Small intestine (tissue), 7 donors: Measurements from ENCODE around the gene IGSF3. TPM values are rescaled to one million over a fixed set of nuclear protein-coding genes. Genes with fewer than 3 reads are reported as not detected.
A peak's percentile ranks its signal among the peaks of the same experiment; 100 is the strongest.

Experiments used
- DNase-seq, 2 donors: peaks; one replicate each; pipeline versions ENCODE4 v3.0.0 to v3.0.0-alpha.2; 2013
- FAIRE-seq: peaks from 2 replicates; lab custom pipeline; 2012; peaks lifted over from hg19 to GRCh38; lab: Jason Lieb, UNC
- H3K27ac ChIP-seq, 3 donors: one replicate each; pipeline ENCODE4 v1.5.1; 2013; ENCODE audit warnings: low read length in 2 of 3, mild to moderate bottlenecking in 2 of 3, control low read depth in 1 of 3, inconsistent platforms in 1 of 3, low read depth in 1 of 3, moderate library complexity in 1 of 3
- H3K27me3 ChIP-seq, 3 donors: one replicate each; pipeline ENCODE4 v1.6.1; 2013; ENCODE audit warnings: low read length in 3 of 3, inconsistent platforms in 1 of 3; ENCODE audit not compliant: control insufficient read depth in 3 of 3, insufficient read depth in 3 of 3
- H3K36me3 ChIP-seq, 3 donors: one replicate each; pipeline ENCODE4 v1.6.1; 2013; ENCODE audit warnings: low read length in 3 of 3, inconsistent platforms in 1 of 3, low read depth in 1 of 3, mild to moderate bottlenecking in 1 of 3, moderate library complexity in 1 of 3; ENCODE audit not compliant: control insufficient read depth in 3 of 3, insufficient read depth in 2 of 3
- H3K4me1 ChIP-seq, 3 donors: one replicate each; pipeline ENCODE4 v1.6.1; 2013; ENCODE audit warnings: low read length in 2 of 3, inconsistent platforms in 1 of 3, low read depth in 1 of 3, mild to moderate bottlenecking in 1 of 3, moderate library complexity in 1 of 3; ENCODE audit not compliant: control insufficient read depth in 3 of 3, insufficient read depth in 2 of 3
- H3K4me3 ChIP-seq, 3 donors: one replicate each; pipeline ENCODE4 v1.5.1; 2013; ENCODE audit warnings: low read length in 3 of 3, control low read depth in 1 of 3, inconsistent platforms in 1 of 3, low read depth in 1 of 3, mild to moderate bottlenecking in 1 of 3, moderate library complexity in 1 of 3
- H3K9me3 ChIP-seq, 2 donors: one replicate each; pipeline ENCODE4 v1.6.1; 2013; ENCODE audit warnings: low read depth in 1 of 2, low read length in 1 of 2; ENCODE audit not compliant: control insufficient read depth in 2 of 2, insufficient read depth in 1 of 2
- WGBS, 3 donors: extraction: QIAGEN DNeasy Blood & Tissue Kit; methylation state at CpG; one replicate each; pipeline ENCODE4 v1.1.7; 2013; 5-methylcytosine and 5-hydroxymethylcytosine counted together
- polyA plus RNA-seq, 4 donors: library from polyadenylated mRNA; stranded (reverse) in 3 of 4; unstranded in 1 of 4; fragments of 200-250 nt in 3 of 4; fragments of 120-200 nt in 1 of 4; gene quantifications; one replicate each; pipeline versions ENCODE4 v1.2.1 to v1.2.3, GENCODE V29; 2013
- donor health status: healthy with polysubstance abuse.
- donor health status: control.
- donor health status: control.
- donor health status: Bipolar disorder and iron deficiency.
- donor health status: healthy.

The IGSF3 gene
- polyA plus RNA-seq, 4 donors = 5.4 to 44.8 (median 7.0) TPM

DNA sequence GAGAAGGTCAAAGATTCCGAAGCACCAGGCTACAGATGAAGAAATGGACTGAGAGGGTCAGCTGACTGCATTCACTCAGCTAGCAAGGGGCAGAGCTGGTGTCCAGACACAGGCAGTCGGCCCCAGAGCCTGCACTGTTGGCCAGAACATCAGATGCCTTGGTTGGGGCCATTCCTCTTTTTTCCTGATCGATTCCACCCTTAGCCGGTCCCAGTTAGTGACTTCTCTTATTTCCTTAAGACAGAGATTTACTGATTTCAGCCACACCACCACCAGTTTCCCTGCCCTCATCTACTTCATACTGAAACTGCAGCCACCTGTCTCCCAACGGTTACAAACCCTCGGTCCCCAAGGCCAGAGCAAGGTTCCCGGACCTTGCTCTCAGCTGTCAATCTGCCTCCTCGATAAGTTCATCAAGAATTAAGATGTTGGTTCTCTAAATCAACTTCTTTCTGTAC, 108.2 kb downstream of the IGSF3 start:
- 13 to 52% (median 21%) methylated on average over 8 of the region's 8 CpGs for WGBS, 3 donors
- Histone ChIP-seq H3K4me3 (no peak overlapping the region), H3K27me3 (no peaks in the 10 kb centered on the region), H3K27ac (peak overlapping the region in 1 of 3 donors; percentile 2), H3K36me3 (peaks cover 0 to 6% (median 2%) of the 10 kb centered on the region in 3 donors), H3K4me1 (peaks cover 8 to 11% (median 10%) of the 10 kb centered on the region in 3 donors), H3K9me3 (peaks cover 0 to 9% of the 10 kb centered on the region in 2 donors)
- no peak for FAIRE-seq
- DNase-seq = peak; percentile 21 to 73

DNA sequence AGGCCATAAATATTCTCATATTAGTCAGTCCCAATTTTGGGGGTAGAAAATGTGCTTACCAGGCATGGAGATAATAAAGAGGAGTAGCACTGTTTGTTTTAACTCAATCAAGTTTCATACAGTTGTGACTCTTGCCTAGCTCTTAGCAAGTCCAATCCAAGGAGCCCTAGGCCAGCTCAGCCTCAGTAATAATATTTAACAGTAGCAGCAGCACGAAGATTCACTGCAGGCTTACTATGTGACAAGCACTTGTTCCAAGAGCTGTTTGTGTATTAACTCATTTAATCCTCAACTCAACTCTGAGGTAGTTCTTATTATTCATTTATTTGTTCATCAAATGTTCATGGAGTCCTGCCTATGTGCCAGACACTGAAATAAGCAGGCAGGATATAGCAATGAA, 109.0 kb downstream of the IGSF3 start:
- Histone ChIP-seq H3K27ac (no peak overlapping the region), H3K36me3 (peaks cover 0 to 6% (median 2%) of the 10 kb centered on the region in 3 donors), H3K9me3 (peaks cover 0 to 7% of the 10 kb centered on the region in 2 donors), H3K4me1 (peaks cover 8 to 11% (median 11%) of the 10 kb centered on the region in 3 donors), H3K27me3 (no peaks in the 10 kb centered on the region), H3K4me3 (no peak overlapping the region)
- DNase-seq (no peak), FAIRE-seq (no peak)
- 57 to 85% (median 82%) methylated on average over 1 of the region's 1 CpG for WGBS, 3 donors

DNA sequence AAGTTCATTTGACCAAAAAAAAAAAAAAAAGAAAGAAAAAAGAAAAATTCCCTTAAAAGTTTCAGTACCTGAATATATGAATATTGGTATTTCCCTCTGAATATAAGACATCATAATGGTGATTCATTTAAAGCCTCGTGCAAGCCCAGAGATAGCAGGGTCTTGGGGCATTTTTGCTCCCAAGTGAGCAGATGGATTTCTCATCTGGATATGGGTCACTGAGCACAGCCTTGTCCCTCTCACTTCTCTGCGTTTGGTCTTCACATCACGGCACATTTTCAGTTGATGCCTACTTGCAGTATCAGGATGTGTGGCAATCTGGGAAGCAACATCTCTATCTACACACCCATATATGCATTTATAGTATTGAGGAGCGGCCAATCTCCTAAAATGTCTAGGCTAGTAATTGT, 109.4 kb downstream of the IGSF3 start:
- H3K4me1 ChIP-seq = peaks cover 11 to 15% (median 12%) of the 10 kb centered on the region in 3 donors
- FAIRE-seq (no peak), DNase-seq (no peak)
- no peak overlapping the region for H3K4me3 ChIP-seq
- peaks cover 0 to 3% of the 10 kb centered on the region in 2 donors for H3K9me3 ChIP-seq
- no peak overlapping the region for H3K27ac ChIP-seq
- 75 to 91% (median 78%) methylated on average over 4 of the region's 4 CpGs for WGBS, 3 donors
- H3K36me3 ChIP-seq = peaks cover 0 to 4% (median 1%) of the 10 kb centered on the region in 3 donors
- no peaks in the 10 kb centered on the region for H3K27me3 ChIP-seq

DNA sequence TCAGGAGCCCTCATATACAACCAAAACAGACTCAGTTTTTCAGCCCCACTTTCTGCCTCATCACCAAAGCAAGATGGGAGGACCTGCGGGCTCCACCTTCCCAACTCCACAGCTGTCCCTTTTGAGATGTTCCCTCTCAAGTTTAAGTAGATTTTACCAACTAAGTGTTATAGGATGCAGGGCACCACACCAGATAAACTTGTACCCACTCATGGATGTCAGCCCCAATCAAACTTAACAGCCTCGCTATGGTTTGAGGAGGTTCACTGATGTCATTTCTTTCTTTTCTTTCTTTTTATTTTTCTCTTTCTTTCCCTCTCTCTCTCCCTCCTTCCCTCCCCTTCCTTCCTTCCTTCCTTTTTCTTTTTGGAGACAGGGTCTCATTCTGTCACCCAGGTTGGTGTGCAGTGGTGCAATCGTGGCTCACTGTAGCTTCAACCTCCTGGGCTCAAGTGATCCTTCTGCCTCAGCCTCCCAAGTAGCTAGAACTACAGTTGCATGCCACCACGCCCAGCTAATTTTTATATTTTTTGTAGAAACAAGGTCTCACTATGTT, 110.1 kb downstream of the IGSF3 start:
- peak overlapping the region in 1 of 3 donors; percentile 8 for H3K27ac ChIP-seq
- no peaks in the 10 kb centered on the region for H3K9me3 ChIP-seq
- H3K27me3 ChIP-seq = no peaks in the 10 kb centered on the region
- DNase-seq (no peak), FAIRE-seq (no peak)
- no peak overlapping the region for H3K4me3 ChIP-seq
- H3K36me3 ChIP-seq = peaks cover 0 to 2% (median 0%) of the 10 kb centered on the region in 3 donors
- WGBS, 3 donors = 84 to 92% (median 85%) methylated on average over 4 of the region's 4 CpGs
- peaks cover 11 to 15% (median 11%) of the 10 kb centered on the region in 3 donors for H3K4me1 ChIP-seq

DNA sequence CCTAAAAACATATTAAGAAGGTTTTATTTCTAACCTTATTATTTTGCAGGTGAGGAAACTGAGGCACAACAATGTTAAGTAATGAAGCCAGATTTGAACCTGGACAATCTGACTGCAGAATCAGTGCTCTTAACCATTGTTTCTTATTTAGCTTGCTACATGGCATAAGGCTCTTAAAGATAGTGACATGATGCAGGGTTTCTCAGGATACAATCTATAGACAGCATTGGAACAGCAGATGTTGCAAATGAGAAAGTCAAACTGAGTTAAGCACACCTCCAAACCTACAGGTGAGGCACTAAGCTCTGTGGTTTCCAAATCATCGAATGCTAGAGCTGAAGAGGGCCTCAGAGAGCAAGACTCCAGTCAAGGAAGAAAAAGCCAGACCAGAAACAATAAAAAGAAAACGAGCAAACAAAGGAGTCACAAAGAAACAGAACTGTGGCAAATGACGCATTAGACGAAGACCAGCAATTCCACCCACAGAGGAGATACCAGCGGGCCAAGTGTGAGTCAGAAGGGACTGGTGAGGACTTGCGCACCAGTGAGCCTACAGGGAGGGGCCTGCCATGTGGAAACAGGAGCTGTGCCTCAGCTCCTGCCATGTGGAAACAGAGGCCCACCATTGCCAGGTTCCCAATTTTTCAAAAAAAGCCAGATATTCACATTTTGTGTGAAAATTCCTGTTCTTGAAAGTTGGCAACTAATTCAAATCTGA, 111.1 kb downstream of the IGSF3 start:
- H3K27me3 ChIP-seq = no peaks in the 10 kb centered on the region
- peak overlapping the region in 2 of 3 donors; percentile 57 to 77 for H3K27ac ChIP-seq
- peaks cover 9 to 15% (median 11%) of the 10 kb centered on the region in 3 donors for H3K4me1 ChIP-seq
- 19 to 47% (median 26%) methylated on average over 6 of the region's 6 CpGs for WGBS, 3 donors
- H3K9me3 ChIP-seq = no peaks in the 10 kb centered on the region
- H3K36me3 ChIP-seq = peaks cover 0 to 2% (median 0%) of the 10 kb centered on the region in 3 donors
- FAIRE-seq (no peak), DNase-seq (peak in 1 of 2 donors; percentile 92)
- H3K4me3 ChIP-seq = no peak overlapping the region

DNA sequence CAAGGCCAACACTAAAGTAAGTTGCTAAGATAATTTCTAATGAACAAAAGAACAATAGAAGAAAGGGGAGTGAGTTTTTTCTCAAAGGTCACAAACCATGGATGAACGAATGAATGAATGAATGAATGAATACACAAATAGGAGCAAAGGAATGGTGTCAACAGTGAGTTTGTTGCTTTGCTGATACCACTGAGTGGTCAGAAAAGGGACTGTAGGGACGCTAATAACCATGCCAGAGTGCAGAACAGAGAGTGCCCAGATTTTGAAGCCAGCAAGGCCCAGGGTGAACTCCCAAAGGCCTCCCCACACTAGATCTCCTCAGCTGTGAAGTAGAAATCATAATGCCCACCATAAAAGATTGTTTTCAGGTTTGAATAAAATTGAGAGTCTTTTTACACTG, 112.6 kb downstream of the IGSF3 start:
- peaks cover 8 to 15% (median 11%) of the 10 kb centered on the region in 3 donors for H3K4me1 ChIP-seq
- no peak overlapping the region for H3K4me3 ChIP-seq
- H3K9me3 ChIP-seq = no peaks in the 10 kb centered on the region
- H3K27ac ChIP-seq = no peak overlapping the region
- H3K27me3 ChIP-seq = no peaks in the 10 kb centered on the region
- FAIRE-seq (no peak), DNase-seq (no peak)
- 84 to 88% (median 86%) methylated on average over 2 of the region's 2 CpGs for WGBS, 3 donors
- peaks cover 0 to 2% (median 0%) of the 10 kb centered on the region in 3 donors for H3K36me3 ChIP-seq

DNA sequence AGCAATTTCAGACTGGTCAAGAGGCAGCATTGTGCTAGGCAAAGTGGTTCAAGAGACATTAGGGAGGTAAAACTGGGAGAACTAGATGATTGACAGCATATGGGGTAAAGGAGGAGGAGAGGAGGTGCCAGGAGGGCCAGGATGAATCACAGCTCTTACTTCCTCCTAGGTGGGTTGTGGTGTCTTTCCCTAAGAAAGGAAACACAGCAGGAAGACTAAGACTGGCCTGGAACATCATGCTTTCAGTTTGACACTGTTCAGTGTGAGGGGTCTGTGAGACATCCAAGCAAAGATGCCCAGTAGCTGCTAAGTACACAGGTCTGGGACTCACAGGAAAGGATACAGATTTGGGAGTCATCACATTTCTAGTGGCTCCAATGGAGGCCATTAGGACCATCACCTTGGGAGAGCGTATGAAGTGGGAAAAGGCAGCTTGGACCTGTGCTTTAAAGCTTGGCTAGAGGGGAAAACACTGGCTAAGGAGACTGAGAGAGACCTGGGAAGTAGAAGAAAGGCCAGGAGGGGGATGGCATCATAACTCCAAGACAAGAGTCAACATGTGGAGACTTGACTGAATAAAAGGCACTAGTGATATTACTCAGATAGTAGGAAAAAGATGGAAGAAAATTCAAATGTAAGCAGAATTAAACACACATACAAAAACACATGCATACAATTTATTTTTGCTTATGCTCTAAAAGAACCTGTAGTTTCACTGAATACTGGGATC, 114.0 kb downstream of the IGSF3 start:
- H3K9me3 ChIP-seq = no peaks in the 10 kb centered on the region
- no peak overlapping the region for H3K4me3 ChIP-seq
- H3K36me3 ChIP-seq = peaks cover 0 to 2% (median 0%) of the 10 kb centered on the region in 3 donors
- 94 to 99% (median 96%) methylated on average over 1 of the region's 1 CpG for WGBS, 3 donors
- no peak overlapping the region for H3K27ac ChIP-seq
- peaks cover 3 to 8% (median 4%) of the 10 kb centered on the region in 3 donors for H3K4me1 ChIP-seq
- no peaks in the 10 kb centered on the region for H3K27me3 ChIP-seq
- DNase-seq (no peak), FAIRE-seq (no peak)

DNA sequence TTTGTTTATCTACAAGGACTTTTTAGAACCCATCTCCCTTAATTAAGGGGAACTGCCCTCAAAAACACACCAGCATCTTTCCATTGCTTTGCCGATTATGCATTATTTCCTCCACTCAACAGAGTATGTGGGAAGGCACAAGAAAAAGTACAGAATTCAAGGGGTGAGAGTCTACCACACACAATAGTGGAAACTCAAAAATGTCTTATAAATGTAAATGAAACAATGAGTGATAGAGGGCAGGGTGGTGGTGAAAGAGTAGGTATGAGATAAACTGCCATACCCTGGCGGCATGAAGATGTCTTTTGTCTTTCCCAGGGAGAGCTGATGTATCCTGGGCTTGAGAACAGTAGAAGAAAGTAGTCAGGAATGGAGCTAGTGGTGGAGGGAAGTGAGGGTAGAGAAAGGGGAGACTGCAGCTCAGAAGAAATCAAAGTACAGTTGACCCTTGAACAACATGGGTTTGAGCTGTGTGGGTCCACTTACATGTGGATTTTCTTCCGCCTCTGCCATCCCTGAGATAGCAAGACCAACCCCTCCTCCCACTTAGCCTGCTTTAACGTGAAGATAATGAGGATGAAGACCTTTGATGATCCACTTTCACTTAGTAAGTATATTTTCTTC, 121.1 kb downstream of the IGSF3 start:
- H3K27ac ChIP-seq = no peak overlapping the region
- no peak overlapping the region for H3K4me3 ChIP-seq
- WGBS, 3 donors = 83 to 87% (median 84%) methylated on average over 4 of the region's 4 CpGs
- H3K27me3 ChIP-seq = no peaks in the 10 kb centered on the region
- DNase-seq = no peak
- no peak for FAIRE-seq
- peaks cover 0 to 20% (median 12%) of the 10 kb centered on the region in 3 donors for H3K36me3 ChIP-seq
- H3K4me1 ChIP-seq = no peaks in the 10 kb centered on the region
- H3K9me3 ChIP-seq = no peaks in the 10 kb centered on the region
